Astrocyte (in vitro differentiated cells and primary cell): ENCODE data around the gene CHRNB4. TPM values are rescaled to one million over a fixed set of nuclear protein-coding genes. Genes with fewer than 3 reads are reported as not detected.

Experiments
- DNase-seq: peaks from one replicate; pipeline ENCODE4 v3.0.0-alpha.2; 2010; ENCODE audit warnings: low read depth
- FAIRE-seq: peaks from 2 replicates; lab custom pipeline; 2011; peaks lifted over from hg19 to GRCh38; lab: Jason Lieb, UNC
- H2AFZ ChIP-seq: 2 replicates; pipeline ENCODE4 v1.6.0; 2012; ENCODE audit warnings: low read depth, low read length, inconsistent platforms
- H3K27ac ChIP-seq: 2 replicates; pipeline ENCODE4 v1.5.1; 2011; ENCODE audit warnings: low read depth, low read length, inconsistent platforms
- H3K27me3 ChIP-seq: 2 replicates; pipeline ENCODE4 v1.6.0; 2011; ENCODE audit warnings: low read length, inconsistent platforms; ENCODE audit not compliant: insufficient read depth
- H3K36me3 ChIP-seq: 2 replicates; pipeline ENCODE4 v1.5.1; 2011; ENCODE audit warnings: low read length, inconsistent platforms; ENCODE audit not compliant: insufficient read depth
- H3K4me1 ChIP-seq: 2 replicates; pipeline ENCODE4 v1.5.1; 2011; ENCODE audit warnings: low read length, inconsistent platforms; ENCODE audit not compliant: insufficient read depth
- H3K4me2 ChIP-seq: 2 replicates; pipeline ENCODE4 v1.6.0; 2012; ENCODE audit warnings: low read length, inconsistent platforms
- H3K4me3 ChIP-seq: 2 replicates; pipeline ENCODE4 v1.5.1; 2011; ENCODE audit warnings: low read depth, mild to moderate bottlenecking, low read length, inconsistent platforms; ENCODE audit not compliant: insufficient read depth
- H3K79me2 ChIP-seq: 2 replicates; pipeline ENCODE4 v1.6.0; 2012; ENCODE audit warnings: mild to moderate bottlenecking, low read length, inconsistent platforms; ENCODE audit not compliant: insufficient read depth
- H3K9ac ChIP-seq: 2 replicates; pipeline ENCODE4 v1.6.0; 2012; ENCODE audit warnings: mild to moderate bottlenecking, low read length, inconsistent platforms
- H3K9me3 ChIP-seq: 2 replicates; pipeline ENCODE4 v1.5.1; 2012; ENCODE audit warnings: low read depth, mild to moderate bottlenecking, low read length, inconsistent platforms; ENCODE audit not compliant: insufficient read depth
- H4K20me1 ChIP-seq: 2 replicates; pipeline ENCODE4 v1.6.0; 2012; ENCODE audit warnings: low read length, inconsistent platforms; ENCODE audit not compliant: insufficient read depth
- H3K27ac Mint-ChIP-seq: one replicate; pipeline ENCODE4 v1.8.0; 2021; ENCODE audit warnings: mild to moderate bottlenecking, mixed read lengths; ENCODE audit not compliant: unreplicated experiment
- H3K27me3 Mint-ChIP-seq: one replicate; pipeline ENCODE4 v1.8.0; 2021; ENCODE audit warnings: low read depth, mixed read lengths; ENCODE audit not compliant: unreplicated experiment
- H3K36me3 Mint-ChIP-seq: one replicate; pipeline ENCODE4 v1.8.0; 2021; ENCODE audit warnings: low read depth, mixed read lengths; ENCODE audit not compliant: unreplicated experiment
- H3K4me1 Mint-ChIP-seq: one replicate; pipeline ENCODE4 v1.8.0; 2021; ENCODE audit warnings: low read depth, mixed read lengths; ENCODE audit not compliant: unreplicated experiment
- H3K4me3 Mint-ChIP-seq: one replicate; pipeline ENCODE4 v1.8.0; 2021; ENCODE audit warnings: mild to moderate bottlenecking, moderate library complexity, mixed read lengths; ENCODE audit not compliant: unreplicated experiment
- H3K9me3 Mint-ChIP-seq: one replicate; pipeline ENCODE4 v1.8.0; 2021; ENCODE audit warnings: mild to moderate bottlenecking, mixed read lengths; ENCODE audit not compliant: unreplicated experiment
- EZH2 ChIP-seq: IDR thresholded peaks from 2 replicates; pipeline ENCODE4 v1.6.1; 2012; ENCODE audit warnings: mild to moderate bottlenecking, low read length, inconsistent platforms; ENCODE audit not compliant: insufficient read depth
- total RNA-seq: library from RNA; stranded (reverse); gene quantifications from 2 replicates; pipeline ENCODE4 v1.2.1, GENCODE V29; 2021
- TF ChIP-seq, protein P1 (sequence below): IDR thresholded peaks from 2 replicates; pipeline ENCODE4 v1.5.1; 2011; ENCODE audit warnings: low read depth, mild to moderate bottlenecking, inconsistent platforms, low read length, moderate library complexity; ENCODE audit not compliant: insufficient read depth

CHRNB4 gene
- total RNA-seq, 1 donor from 2014 or later, result not detected

DNA sequence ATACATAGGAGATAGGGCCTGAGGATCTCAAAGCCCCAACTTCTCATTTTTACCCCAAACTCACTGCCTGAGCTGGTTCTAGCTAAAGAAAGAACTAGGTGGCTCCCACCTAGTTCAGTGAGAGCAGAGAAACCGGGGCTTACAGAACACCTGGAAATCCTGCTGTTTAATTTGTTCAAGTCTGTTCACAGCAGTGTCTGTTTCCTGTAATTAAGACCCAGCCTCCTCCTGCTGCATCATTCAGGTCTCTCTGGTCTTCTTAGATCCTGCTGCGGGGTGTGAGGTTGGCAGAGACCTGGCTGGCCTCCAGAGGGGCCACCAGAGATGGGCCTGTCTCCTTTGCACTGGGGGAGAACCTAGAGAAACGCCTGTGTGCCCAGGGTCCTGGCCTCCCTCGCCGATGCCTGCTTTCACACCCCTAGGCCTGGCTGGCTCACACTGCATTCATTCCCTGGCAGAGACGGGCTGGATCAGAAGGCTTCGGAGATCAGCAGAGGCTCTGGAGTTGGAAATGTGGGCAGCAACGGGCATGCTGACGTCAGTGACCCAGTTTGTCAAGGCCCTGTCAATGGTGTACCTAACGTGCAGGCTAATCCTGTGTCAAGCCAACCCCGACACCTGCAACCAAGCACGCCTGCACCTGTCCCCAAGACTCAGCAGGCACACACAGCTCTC lies 15.3 kb downstream of the CHRNB4 start:
- no peak overlapping the region for H2AFZ ChIP-seq
- H3K9ac ChIP-seq, result no peak overlapping the region
- no peaks in the 10 kb centered on the region for H3K79me2 ChIP-seq
- DNase-seq (no peak), FAIRE-seq (no peak)
- no peaks in the 10 kb centered on the region for H3K9me3 ChIP-seq
- no peaks in the 10 kb centered on the region for H4K20me1 ChIP-seq
- peaks cover 53% of the 10 kb centered on the region for H3K27me3 ChIP-seq
- no peaks in the 10 kb centered on the region for H3K4me1 Mint-ChIP-seq
- H3K4me3 Mint-ChIP-seq, result no peak overlapping the region
- TF ChIP-seq, protein P1, sequence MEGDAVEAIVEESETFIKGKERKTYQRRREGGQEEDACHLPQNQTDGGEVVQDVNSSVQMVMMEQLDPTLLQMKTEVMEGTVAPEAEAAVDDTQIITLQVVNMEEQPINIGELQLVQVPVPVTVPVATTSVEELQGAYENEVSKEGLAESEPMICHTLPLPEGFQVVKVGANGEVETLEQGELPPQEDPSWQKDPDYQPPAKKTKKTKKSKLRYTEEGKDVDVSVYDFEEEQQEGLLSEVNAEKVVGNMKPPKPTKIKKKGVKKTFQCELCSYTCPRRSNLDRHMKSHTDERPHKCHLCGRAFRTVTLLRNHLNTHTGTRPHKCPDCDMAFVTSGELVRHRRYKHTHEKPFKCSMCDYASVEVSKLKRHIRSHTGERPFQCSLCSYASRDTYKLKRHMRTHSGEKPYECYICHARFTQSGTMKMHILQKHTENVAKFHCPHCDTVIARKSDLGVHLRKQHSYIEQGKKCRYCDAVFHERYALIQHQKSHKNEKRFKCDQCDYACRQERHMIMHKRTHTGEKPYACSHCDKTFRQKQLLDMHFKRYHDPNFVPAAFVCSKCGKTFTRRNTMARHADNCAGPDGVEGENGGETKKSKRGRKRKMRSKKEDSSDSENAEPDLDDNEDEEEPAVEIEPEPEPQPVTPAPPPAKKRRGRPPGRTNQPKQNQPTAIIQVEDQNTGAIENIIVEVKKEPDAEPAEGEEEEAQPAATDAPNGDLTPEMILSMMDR, result no peak
- TF ChIP-seq EZH2, result no peak
- H3K36me3 ChIP-seq, result no peaks in the 10 kb centered on the region
- no peak overlapping the region for H3K4me2 ChIP-seq
- H3K4me3 ChIP-seq, result no peak overlapping the region
- no peak overlapping the region for H3K27ac ChIP-seq
- peaks cover 78% of the 10 kb centered on the region for H3K27me3 Mint-ChIP-seq
- H3K4me1 ChIP-seq, result no peaks in the 10 kb centered on the region
- H3K36me3 Mint-ChIP-seq, result peaks cover 3% of the 10 kb centered on the region
- no peak overlapping the region for H3K27ac Mint-ChIP-seq
- peaks cover 6% of the 10 kb centered on the region for H3K9me3 Mint-ChIP-seq

DNA sequence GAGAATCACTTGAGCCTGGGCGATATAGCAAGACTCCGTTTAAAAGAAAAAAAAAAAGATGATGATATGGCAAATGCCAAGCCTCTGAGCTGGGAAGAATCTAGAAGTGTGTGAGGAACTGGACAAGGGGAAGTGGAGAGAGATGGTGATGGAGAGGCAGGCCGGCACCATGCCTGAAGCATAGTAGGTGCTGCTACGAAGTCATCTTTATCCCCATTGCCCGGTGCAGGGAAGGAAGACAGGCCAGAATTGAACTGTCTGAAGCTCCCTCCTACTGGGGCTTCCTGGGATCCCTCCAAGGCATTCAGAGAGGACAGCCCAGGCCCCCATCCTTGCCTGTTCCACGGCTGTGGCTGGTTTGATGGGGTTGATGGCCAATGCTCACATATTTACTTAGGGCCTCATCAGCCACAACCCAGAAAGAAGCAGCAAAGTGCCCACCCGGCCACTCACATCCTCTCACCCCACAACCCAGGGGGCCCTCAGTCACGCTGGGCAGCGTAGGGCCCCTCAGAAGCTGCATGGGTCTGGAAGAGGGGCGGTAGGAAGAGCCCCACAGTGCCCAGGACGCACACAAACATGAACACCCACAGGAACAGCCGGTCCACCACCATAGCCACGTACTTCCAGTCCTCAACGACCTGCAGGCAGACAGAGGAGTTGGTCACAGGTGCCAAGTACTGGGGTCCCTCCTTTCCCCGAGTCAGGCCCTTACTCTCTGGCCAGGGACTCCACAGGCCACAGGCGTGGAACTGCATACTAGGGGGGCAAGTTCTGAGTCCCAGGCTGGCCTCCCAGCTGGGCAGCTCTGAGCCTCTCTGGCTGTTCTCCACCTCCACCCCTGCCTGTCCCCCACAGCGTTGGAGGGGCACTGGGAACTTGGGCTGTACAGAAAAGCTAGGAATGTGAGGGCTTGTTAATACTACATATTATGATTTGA lies 16.1 kb downstream of the CHRNB4 start:
- Histone ChIP-seq H3K27ac (no peak overlapping the region), H3K4me1 (no peaks in the 10 kb centered on the region), H2AFZ (no peak overlapping the region), H4K20me1 (no peaks in the 10 kb centered on the region), H3K79me2 (no peaks in the 10 kb centered on the region), H3K36me3 (no peaks in the 10 kb centered on the region), H3K4me3 (no peak overlapping the region), H3K27me3 (peaks cover 58% of the 10 kb centered on the region), H3K4me2 (no peak overlapping the region), H3K9me3 (no peaks in the 10 kb centered on the region), H3K9ac (no peak overlapping the region)
- peaks cover 3% of the 10 kb centered on the region for H3K36me3 Mint-ChIP-seq
- TF ChIP-seq EZH2, result no peak
- TF ChIP-seq, protein P1, result no peak
- H3K9me3 Mint-ChIP-seq, result peaks cover 6% of the 10 kb centered on the region
- H3K4me3 Mint-ChIP-seq, result no peak overlapping the region
- DNase-seq (no peak), FAIRE-seq (no peak)
- no peak overlapping the region for H3K27ac Mint-ChIP-seq
- no peaks in the 10 kb centered on the region for H3K4me1 Mint-ChIP-seq
- H3K27me3 Mint-ChIP-seq, result peaks cover 78% of the 10 kb centered on the region
